ENCODE data around the gene FBXO46. TPM values are rescaled to one million over a fixed set of nuclear protein-coding genes. Genes with fewer than 3 reads are reported as not detected.
A peak's percentile ranks its signal among the peaks of the same experiment; 100 is the strongest.

FBXO46 gene
- total and polyA plus RNA-seq, 2 of the 13 experiments (the other 11 are each of a cell fraction or from before 2014, with no cell fraction given): 6.2 to 6.4 TPM

DNA sequence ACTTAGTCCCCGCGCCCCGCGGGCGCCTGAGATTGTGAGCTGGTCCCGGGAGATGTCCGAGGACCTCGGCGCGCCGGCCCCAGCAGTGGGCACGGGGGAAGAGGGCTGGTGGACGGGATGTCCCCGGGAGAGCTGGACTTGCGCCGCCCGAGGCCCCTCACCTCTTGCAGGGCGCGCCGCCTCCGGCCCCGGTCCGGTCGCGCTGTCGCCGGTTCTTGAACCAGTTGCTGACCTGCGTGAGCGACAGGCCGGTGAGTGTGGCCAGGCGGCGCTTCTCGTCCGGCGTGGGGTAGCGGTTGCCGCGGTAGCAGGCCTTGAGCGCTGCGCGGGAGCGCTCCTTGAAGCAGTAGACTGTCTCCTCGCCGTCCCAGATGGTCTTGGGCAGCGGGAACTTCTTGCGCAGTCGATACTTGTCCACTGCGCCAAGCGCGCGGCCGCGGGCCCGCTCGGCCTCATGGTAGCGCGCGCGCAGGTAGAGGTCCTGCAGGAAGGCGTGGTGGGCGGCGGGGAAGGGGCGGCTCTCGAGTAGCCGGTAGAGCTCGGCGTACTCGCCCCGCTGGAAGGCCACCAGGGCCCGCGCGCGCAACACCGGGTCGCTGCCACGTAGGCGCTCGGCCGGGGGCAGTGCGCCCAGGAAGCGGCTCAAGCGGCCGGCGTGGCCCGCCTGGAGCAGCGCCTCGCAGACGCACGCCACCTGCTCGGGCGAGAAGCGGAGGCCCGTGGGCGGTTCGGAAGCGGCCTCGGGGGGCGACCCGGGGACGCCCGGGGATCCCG is 37.4 kb upstream of the FBXO46 start (continued):
- TF ChIP-seq, protein P1, sequence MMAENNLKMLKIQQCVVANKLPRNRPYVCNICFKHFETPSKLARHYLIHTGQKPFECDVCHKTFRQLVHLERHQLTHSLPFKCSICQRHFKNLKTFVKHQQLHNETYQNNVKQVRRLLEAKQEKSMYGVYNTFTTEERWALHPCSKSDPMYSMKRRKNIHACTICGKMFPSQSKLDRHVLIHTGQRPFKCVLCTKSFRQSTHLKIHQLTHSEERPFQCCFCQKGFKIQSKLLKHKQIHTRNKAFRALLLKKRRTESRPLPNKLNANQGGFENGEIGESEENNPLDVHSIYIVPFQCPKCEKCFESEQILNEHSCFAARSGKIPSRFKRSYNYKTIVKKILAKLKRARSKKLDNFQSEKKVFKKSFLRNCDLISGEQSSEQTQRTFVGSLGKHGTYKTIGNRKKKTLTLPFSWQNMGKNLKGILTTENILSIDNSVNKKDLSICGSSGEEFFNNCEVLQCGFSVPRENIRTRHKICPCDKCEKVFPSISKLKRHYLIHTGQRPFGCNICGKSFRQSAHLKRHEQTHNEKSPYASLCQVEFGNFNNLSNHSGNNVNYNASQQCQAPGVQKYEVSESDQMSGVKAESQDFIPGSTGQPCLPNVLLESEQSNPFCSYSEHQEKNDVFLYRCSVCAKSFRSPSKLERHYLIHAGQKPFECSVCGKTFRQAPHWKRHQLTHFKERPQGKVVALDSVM (CRISPR knock-in tag; IDR thresholded peaks at IDR 0.05): 0 out of 2 replicates have a peak, but pooled peaks have one; percentile 18
- TF ChIP-seq DMAP1 (CRISPR knock-in tag; IDR thresholded peaks at IDR 0.05) (no peak; the same call in 1 of the 2 replicates), ZNF460 (CRISPR knock-in tag; IDR thresholded peaks at IDR 0.05; ENCODE audit: borderline replicate concordance) (no peak), KMT2A (CRISPR knock-in tag; IDR thresholded peaks at IDR 0.05) (no peak), ZFP1 (CRISPR knock-in tag; IDR thresholded peaks at IDR 0.05) (no peak), CENPX (CRISPR knock-in tag; IDR thresholded peaks at IDR 0.05) (no peak), FOXK1 (CRISPR knock-in tag; IDR thresholded peaks at IDR 0.05; ENCODE audit: borderline replicate concordance, low read depth) (peak; percentile 60; the same call in 1 of the 2 replicates), ZNF432 (CRISPR knock-in tag; IDR thresholded peaks at IDR 0.05; ENCODE audit: borderline replicate concordance) (no peak), ZNF670 (CRISPR knock-in tag; IDR thresholded peaks at IDR 0.05; ENCODE audit: borderline replicate concordance) (0 out of 2 replicates have a peak, but pooled peaks have one; percentile 26), ZFP37 (CRISPR knock-in tag; IDR thresholded peaks at IDR 0.05; ENCODE audit: borderline replicate concordance) (no peak), ZNF546 (CRISPR knock-in tag; conservative IDR thresholded peaks at IDR 0.05) (no peak), NKX3-1 (CRISPR knock-in tag; IDR thresholded peaks at IDR 0.05) (no peak), FOXJ3 (CRISPR knock-in tag; IDR thresholded peaks at IDR 0.05; ENCODE audit: borderline replicate concordance) (no peak)
- TF ChIP-seq, protein P2, sequence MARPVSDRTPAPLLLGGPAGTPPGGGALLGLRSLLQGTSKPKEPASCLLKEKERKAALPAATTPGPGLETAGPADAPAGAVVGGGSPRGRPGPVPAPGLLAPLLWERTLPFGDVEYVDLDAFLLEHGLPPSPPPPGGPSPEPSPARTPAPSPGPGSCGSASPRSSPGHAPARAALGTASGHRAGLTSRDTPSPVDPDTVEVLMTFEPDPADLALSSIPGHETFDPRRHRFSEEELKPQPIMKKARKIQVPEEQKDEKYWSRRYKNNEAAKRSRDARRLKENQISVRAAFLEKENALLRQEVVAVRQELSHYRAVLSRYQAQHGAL (CRISPR knock-in tag; IDR thresholded peaks at IDR 0.05; ENCODE audit: not compliant biosample characterization): no peak
- TF ChIP-seq, protein P3, sequence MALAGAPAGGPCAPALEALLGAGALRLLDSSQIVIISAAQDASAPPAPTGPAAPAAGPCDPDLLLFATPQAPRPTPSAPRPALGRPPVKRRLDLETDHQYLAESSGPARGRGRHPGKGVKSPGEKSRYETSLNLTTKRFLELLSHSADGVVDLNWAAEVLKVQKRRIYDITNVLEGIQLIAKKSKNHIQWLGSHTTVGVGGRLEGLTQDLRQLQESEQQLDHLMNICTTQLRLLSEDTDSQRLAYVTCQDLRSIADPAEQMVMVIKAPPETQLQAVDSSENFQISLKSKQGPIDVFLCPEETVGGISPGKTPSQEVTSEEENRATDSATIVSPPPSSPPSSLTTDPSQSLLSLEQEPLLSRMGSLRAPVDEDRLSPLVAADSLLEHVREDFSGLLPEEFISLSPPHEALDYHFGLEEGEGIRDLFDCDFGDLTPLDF (CRISPR knock-in tag; IDR thresholded peaks at IDR 0.05): no peak
- TF ChIP-seq, protein P4, sequence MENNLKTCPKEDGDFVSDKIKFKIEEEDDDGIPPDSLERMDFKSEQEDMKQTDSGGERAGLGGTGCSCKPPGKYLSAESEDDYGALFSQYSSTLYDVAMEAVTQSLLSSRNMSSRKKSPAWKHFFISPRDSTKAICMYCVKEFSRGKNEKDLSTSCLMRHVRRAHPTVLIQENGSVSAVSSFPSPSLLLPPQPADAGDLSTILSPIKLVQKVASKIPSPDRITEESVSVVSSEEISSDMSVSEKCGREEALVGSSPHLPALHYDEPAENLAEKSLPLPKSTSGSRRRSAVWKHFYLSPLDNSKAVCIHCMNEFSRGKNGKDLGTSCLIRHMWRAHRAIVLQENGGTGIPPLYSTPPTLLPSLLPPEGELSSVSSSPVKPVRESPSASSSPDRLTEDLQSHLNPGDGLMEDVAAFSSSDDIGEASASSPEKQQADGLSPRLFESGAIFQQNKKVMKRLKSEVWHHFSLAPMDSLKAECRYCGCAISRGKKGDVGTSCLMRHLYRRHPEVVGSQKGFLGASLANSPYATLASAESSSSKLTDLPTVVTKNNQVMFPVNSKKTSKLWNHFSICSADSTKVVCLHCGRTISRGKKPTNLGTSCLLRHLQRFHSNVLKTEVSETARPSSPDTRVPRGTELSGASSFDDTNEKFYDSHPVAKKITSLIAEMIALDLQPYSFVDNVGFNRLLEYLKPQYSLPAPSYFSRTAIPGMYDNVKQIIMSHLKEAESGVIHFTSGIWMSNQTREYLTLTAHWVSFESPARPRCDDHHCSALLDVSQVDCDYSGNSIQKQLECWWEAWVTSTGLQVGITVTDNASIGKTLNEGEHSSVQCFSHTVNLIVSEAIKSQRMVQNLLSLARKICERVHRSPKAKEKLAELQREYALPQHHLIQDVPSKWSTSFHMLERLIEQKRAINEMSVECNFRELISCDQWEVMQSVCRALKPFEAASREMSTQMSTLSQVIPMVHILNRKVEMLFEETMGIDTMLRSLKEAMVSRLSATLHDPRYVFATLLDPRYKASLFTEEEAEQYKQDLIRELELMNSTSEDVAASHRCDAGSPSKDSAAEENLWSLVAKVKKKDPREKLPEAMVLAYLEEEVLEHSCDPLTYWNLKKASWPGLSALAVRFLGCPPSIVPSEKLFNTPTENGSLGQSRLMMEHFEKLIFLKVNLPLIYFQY (CRISPR knock-in tag; IDR thresholded peaks at IDR 0.05; ENCODE audit: borderline replicate concordance): no peak
